NCI-H187 (cell line): ENCODE results near the gene ID2.

Experiments used
- DNase-seq, 2 experiments: peaks; one replicate each; lab custom pipeline; 2025; lab: John Stamatoyannopoulos, UW

ID2 gene

GRCh38 chr2:8648441-8649213 is 33.2 kb upstream of the ID2 start:
- DNase-seq: no peak

DNA sequence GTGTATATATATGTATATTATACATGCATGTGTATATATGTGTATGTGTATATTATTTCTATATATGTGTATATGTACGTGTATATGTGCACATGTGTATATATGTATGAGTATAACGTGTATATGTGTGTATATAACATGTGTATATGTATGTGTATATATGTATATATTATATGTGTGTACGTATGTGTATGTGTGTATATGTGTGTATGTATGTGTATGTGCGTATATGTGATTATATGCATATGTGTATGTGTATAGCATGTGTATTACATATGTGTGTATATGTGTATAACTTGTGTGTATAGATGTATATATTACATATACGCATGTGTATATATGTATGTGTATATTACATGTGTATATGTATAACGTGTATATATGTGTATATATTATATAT is 32.1 kb upstream of the ID2 start:
- DNase-seq: no peak

GRCh38 chr2:8650256-8650655 is 31.6 kb upstream of the ID2 start:
- no peak for DNase-seq

DNA sequence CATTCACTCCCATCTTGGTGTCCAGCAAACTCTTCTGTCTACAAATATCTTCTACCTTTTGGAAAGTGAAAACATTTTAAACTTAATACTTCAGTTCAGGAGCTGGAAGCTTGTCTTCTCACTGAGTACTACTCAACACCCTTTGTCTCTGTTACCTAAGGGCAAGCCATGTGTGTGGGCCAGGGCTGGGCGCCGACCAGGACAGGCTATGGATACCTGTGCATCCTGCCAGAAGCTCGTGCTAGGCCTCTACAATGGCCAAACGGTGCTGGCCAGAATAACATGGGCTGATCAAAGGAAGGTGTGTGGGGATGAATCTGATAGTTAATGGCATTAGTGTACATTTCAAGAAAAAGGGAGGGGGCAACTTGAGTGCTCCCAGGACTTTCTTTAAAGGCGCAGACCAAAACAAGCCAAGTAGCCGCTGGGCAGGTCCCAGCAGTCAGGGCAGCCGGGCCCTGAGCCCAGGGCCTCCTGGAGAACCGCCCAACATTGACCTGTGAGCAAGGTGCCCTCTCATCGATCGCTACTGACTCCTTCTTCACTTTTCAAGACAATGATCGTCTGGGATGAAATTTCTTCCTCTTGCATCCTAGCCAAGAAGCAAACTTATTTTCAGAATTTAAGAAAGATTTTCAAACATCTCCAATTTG is 29.0 kb upstream of the ID2 start:
- no peak for DNase-seq

GRCh38 chr2:8653485-8653884 is 28.4 kb upstream of the ID2 start:
- no peak for DNase-seq

GRCh38 chr2:8654041-8654440 is 27.8 kb upstream of the ID2 start:
- DNase-seq: no peak

DNA sequence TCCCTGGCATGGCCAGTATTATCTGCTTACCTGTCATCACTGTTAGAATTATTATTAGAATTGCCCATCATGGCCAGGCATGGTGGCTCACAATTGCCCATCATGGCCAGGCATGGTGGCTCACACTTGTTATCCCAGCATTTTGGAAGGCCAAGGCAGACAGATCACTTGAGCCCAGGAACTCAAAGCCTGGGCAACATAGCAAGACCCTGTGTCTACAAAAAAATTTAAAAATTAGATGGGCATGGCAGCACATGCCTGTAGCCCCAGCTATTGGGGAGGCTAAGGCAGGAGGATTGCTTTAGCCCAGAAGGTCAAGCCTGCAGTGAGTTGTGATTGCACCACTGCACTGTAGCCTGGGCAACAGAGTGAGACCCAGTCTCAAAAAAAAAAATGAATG is 27.4 kb upstream of the ID2 start:
- DNase-seq: no peak

GRCh38 chr2:8656160-8656641 is 25.7 kb upstream of the ID2 start:
- DNase-seq: no peak

DNA sequence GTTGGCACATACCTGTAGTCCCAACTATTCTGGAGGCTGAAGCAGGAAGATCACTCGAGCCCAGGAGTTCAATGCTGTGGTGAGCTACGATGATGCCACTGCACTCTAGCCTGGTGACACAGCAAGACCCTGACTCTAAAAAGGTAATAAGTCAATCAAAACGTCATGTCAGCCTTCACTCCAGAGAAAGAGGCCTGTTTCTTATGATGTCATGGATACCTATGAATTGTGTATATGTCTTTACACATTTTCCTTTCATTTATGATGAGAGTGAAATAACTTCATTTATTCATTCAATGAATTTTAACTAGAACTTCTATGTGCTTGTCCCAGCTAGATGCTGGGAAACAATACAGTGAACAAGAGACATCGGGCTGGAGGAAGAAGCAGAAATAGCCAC is 25.0 kb upstream of the ID2 start:
- no peak for DNase-seq

DNA sequence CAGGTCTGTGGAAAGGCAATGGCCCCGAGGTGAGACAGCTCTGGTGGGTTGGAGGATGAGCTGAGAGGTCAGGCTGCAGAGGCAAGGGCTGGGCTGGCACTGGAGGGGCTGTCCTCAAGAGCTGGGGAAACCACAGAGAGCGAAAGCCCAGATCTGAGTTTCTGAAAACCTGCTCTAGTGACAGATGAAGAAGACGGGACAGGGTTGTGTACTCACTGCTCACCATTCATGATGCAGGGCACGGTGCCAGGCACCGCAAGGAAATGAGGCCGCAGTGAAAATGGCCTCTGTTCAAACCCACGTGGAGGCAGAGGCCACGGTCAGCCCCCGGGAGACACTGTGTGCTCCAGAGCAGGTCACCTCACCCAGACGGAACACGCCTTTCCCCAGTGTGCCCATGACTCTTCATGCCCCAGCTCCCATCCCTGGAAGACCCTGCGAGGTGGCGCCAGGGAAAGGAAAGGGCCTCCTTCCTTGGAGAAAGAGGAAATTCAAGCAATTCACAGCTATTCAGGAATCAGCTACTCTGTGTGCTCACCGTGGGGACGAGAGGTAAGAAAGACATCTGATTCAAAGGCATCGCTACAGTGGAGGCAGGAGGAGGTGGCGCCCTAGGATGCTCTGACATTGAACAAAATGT is 24.3 kb upstream of the ID2 start:
- no peak for DNase-seq

DNA sequence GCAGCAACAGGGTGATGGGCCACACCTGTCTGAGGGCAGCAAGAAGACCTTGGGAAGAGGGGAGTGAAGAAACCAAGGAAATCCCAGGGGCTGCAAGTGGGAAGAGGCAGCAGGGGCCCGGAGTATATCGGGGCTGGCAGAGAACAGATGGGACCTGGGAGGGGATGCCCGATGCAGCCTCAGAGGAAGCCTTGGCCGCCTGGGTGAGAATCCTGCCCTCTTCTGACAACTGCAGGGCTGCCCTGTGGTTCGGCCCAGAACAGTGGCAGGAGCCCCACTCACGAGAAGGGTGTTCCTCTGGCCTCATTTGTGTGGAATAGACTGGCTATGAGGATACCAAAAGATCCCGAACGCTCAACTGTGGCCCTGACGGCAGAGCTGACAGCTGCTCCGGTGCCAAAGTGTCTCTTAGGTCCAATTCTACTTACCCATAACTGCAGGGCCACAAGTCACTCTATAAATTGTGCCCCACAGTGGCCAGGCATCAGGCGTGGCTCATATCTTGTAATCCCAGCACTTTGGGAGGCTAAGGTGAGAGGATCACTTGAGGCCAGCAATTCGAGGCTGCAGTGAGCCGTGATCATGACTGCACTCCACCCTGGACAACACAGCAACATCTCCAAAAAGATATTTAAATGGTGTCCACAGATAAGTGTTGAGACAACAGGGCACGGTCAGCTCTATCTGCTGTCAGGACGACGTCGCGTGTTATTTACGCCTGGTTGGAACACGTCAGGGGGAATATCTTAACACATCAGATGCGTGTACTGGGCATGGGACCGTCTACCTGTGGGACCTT is 23.6 kb upstream of the ID2 start:
- DNase-seq: no peak

GRCh38 chr2:8659092-8659734 is 22.6 kb upstream of the ID2 start:
- no peak for DNase-seq

GRCh38 chr2:8659735-8660492 is 21.9 kb upstream of the ID2 start:
- no peak for DNase-seq

DNA sequence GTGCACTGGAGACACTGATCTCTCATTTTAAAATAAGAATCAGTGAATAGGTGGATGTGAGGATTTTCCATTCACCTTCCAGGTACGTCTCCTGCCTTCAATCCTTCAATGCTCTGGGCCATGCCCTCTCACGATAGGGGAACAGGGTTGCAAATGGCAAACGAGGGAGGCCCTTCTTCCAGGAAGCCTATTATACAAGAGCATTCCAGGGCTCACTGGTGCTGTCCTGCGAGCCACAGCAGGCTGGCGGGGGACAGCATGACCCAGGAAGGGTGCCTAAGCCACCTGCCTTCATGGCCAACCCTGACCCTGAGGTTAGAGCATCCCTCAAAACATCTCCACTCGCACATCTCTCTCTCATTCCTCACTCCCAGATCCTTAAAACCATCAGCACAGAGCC is 20.6 kb upstream of the ID2 start:
- DNase-seq: no peak

DNA sequence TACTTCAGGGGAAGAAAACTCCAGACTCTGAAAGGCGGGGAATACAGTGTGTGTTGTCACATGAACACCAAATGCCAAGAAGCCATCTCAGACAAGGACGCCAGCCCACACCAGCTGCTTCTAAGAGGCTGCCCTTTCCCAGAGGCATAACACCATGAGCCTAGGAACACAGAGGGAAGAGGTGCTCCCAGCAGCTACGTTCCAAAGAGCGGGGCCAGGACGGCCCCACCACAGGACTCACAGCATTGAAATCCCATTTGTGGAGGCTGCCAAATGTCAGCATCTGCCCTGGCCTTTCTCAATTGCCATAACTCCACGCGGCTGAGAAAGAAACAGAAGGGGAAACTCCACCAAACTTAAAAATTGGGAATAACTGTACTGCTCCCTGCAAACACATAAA is 20.1 kb upstream of the ID2 start:
- DNase-seq: no peak

- no peak for DNase-seq
These were observed 19.5 kb upstream of the ID2 start for GRCh38 chr2:8662239-8662879.

- DNase-seq: no peak
These were observed 17.9 kb upstream of the ID2 start for GRCh38 chr2:8663997-8664396.

GRCh38 chr2:8666581-8666980 is 15.3 kb upstream of the ID2 start:
- DNase-seq: no peak

DNA sequence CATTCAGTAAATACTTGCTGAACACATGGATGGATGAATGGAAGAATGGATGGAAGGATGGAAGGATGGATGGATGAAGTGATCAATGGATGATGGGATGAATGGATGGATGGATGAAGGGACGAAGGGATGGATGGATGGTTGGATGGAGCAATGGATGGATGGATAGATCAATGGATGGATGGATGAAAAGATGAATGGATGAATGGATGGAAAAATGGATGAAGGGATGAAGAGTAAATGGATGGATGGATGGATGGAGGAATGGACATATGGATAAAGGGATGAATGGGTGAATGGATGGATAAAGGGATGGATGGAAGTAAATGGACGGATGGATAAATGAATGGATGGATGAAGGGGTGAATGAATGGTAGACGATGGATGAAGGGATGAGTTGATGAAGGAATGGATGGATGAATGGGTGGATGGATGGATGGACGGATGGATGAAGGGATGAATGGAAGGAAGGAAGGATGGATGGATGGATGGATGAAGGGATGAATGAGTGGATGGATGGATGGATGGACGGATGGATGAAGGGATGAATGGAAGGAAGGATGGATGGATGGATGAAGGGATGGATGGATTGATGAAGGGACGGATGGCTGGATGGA is 13.9 kb upstream of the ID2 start:
- DNase-seq: no peak

DNA sequence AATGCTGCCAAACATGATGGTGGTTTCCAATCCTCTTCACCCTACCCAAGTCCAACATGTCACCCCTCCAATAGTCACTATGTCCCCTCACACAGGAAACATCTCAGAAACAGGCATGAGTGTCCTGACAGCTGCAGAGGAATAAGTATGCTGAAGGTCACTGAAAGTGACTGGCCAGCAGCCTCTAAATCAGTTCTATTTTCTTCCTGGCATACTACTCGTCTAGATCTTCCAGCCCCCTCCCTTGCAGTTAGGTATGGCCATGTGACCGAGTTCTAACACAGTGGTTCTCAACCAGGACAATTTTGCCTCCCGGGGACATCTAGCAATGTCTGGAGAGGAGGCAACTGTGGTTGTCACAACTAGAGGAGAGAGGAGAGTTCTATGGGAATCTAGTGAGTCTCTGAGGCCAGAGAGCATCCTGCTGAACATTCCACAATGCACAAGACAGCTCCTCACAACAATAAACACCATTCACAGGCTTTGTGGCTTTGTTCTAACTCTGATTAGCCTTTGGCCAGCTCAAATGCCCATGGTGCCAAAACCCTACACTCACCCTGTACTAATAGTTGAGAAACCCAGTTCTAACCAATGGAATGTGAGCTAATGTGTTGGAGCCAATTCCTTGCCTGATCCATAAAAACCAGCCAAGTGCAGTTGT is 12.6 kb upstream of the ID2 start:
- DNase-seq: no peak
